HG03469 (cell line): ENCODE results near the gene SLC35B1.

Experiments
- ATAC-seq: cut with Tn5 transposase; IDR thresholded peaks from one replicate; pipeline ENCODE4 v1.9.1; 2021; ENCODE audit warnings: mild to moderate bottlenecking, moderate library complexity, moderate number of reproducible peaks; ENCODE audit not compliant: unreplicated experiment

Gene SLC35B1

GRCh38 chr17:49700960-49701359, 6.8 kb downstream of the SLC35B1 start:
- ATAC-seq: no peak

DNA sequence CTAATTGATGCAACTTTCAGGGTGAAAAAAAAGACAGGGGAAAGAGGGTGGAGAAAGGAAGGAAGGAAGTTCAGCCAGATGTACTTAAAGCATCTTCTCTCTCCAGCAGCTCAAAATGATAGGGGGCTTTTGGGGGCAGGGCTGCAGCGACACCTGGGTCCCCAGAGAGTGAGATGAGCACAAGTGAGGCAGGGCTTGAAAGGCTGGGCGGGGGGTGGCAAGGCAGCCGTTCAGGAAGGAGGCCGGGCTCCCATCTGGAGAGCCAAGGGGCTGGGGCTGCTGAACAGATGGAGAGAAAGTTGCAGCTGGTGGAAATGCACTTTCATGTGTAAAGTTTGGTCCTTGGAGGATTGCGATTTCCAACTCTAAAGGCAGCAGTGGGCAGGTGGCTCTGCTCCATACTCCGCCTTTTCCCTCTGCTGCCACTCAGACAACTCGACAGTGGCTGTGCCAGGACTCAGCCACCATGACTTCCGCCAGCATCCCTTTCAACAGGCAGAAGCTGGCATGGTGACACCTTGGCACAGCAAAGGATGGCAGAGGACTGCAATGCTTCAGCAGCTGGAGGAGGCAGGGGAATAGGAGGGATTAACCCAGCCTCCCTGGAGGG, 7.7 kb downstream of the SLC35B1 start:
- ATAC-seq: no peak

GRCh38 chr17:49698005-49698404, 9.8 kb downstream of the SLC35B1 start:
- no peak for ATAC-seq

DNA sequence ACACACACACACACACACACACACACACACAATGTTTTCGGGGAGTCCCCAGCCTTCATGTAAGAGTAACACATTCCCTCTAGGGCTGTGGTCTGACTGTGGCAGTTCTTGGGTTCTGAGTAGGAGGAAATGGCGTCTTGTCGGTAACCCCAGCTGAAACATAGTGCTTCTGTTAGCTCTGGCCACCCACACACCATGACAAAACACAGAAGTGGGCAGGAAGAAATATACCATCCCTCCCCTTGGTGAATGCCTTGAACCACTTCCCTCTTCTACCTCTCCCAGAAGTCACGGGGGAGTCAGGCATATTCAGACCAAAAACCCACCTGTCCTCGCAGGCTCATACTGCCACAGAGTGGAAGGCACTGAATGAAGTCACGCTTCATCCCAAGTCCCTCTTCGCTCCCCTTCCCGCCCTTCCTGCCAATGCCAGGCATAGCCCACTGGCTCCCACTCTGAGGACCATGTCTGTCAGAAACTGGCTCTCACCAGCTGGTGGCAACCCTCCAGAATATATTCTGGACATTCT, 11.5 kb downstream of the SLC35B1 start:
- ATAC-seq: no peak

- no peak for ATAC-seq
These were observed 12.0 kb downstream of the SLC35B1 start for GRCh38 chr17:49695698-49696232.

DNA sequence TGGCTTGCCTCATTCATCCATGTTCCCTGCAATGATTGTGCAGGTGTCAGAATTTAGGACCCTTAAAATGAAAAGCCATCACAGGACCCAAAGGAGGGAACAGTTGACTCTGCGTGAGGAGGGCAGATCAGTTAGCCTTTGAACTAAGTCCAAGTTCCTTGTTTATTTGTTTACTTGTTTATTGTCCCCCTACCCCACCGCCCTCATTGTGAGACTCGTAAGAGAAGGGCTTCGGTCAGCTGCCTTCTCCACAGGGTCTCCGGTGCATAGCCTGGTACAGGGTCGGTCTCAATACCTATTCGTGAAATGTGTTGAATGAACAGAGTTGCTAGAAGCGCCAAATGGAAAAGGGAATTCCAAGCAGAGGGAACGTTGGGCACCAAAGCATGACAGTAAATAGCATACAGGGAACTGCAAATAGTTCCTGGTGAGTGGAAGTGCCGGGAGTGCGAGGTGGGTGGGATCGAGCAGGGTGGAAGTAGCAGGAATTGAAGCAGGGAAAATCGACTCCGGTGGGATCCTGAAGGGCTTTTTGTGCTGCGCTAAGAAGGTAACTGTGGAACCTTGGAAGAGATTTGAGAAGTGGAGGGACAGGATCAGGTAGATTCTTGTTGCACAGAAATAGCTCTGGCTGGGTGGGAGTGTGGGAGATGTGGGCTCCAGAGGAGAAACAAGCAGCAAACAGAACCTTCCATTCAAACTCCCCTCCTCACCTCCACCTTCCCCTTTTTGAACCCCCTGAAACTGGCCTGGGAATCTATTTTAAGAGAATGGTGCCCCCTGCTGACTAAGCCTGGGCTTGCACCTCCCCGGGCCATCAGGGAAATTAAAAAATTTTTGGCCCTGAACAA, 12.7 kb downstream of the SLC35B1 start:
- no peak for ATAC-seq

DNA sequence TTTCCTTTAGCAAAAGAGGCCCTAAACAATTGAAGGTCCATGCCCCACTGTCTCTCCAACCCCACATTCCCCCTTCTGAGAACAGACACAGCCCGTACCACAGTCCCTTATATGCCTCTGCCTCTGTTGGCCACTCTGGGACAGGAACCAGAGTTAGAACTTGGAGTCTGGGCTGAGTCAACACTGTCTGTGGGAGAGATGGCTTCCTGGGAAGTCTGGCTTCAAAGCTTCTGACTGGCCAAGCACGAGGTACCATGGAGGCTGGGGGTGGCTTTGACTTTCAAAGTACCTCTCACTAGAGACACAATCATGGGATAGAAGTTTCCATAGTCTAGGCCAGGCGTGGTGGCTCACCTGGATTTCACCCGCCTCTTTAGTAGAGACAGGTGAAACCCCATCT, 15.0 kb downstream of the SLC35B1 start:
- no peak for ATAC-seq

DNA sequence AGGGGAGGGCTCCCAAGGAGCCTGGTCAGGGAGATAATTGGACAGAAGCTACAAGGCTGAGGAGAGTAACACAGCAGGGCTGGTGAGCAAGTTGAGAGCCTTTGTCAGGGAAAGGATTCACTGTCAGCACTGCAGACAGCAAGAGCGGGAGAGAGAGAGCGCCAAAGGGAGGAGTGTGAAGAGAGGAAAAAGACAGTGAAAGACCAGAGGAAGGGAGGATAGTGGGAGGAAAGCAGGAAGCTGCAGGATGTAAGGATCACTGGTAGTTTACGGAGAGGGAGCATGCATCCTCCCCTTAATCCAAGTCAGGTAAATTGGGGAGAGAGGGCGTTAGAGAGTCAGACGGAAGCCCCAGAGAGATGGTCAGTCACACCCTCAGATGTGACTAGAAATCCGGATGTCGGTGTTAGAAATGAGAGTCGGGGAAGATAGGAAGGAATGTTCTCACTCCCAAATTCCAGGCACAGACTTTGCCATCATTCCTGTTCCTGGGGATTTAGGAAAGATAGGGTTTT, 16.0 kb downstream of the SLC35B1 start:
- ATAC-seq: no peak

DNA sequence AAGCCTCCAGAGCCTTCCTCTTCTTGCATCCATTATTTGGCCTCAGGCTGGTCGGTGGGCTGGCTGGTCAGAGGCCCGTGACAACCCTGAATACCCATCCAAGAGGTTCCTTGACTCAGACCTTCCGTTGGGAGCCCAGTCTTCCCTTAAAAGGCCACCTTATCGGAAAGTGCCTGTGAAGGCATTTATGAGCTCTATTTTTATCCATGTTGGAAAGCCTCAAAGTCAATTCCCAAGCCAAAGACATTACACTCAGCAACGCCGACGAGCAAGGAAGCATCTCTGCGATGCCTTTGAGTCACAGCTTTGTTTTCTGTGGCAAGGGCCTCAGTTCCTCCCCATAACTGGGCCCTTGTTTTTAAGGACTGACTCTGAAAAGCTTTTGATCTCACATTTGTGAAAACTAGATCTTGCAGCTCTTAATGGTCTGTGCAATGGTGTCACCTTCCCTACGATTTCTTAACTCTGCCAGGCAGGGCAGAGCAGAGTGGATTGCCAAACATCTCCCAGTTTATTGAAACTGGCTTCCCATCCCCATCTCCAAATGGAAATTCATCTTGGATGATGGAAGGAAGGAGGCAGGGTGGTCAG, 16.6 kb downstream of the SLC35B1 start:
- ATAC-seq: no peak

DNA sequence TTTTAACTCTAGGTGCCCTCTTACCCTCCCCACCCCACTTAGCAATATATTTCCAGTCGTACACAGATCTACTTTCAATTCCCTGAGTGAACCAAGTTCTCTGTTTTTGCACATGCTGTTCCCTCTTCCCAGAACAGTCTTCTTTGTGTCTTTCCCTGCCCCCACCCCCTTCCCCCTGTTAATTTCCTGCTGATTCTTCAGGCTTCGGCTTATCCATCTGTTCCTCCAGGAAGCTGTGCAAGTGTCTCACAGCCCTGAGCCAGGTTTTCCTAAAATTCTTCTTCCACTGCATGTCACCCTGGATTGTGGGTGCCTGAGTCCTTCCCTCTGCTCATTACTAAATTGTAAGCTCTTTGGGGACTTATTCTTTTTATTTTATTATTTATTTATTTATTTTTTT, 17.5 kb downstream of the SLC35B1 start:
- no peak for ATAC-seq

- no peak for ATAC-seq
These were observed 18.9 kb downstream of the SLC35B1 start for GRCh38 chr17:49688848-49689247.

GRCh38 chr17:49687878-49688491, 19.8 kb downstream of the SLC35B1 start:
- ATAC-seq: no peak

DNA sequence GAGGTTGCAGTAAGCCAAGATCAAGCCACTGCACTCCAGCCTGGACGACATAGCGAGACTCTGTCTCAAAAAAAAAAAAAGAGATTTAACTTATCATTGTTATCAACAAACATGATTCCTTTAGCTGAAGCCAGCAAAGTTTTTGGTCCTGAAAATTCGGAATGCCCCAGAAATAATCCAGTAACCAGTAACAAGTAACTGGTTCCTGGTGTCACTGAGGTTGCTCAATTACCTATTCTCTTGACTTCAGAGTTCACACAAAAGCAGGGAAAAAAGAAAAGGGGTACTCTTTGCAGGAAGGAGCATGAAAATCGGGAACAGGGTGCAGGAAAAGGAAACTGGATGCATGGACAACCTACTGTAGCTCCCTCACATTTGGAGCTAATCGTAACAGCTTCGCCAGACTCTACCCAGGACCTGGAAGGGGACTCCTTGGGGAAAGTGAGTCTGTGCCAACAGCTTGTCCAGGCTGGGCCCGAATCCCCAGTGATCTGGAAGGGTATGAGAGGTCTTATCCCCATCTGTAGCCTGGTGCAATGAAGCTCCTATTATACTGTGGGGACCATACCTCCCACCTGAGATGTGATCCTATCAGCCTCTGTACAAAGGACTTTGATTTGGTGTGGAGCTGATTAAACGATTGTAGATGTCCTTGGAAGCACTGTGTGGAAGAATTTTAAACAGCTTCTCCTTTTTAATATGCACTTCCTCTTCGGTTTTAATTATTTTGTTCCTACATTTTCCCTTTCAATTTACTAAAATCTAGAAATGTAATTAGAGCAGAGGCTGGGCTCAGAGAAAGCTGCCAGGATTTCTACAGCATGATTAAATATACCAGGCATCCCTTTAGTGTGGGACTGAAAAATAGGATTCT, 26.4 kb downstream of the SLC35B1 start:
- no peak for ATAC-seq

GRCh38 chr17:49680314-49680713, 27.4 kb downstream of the SLC35B1 start:
- no peak for ATAC-seq

DNA sequence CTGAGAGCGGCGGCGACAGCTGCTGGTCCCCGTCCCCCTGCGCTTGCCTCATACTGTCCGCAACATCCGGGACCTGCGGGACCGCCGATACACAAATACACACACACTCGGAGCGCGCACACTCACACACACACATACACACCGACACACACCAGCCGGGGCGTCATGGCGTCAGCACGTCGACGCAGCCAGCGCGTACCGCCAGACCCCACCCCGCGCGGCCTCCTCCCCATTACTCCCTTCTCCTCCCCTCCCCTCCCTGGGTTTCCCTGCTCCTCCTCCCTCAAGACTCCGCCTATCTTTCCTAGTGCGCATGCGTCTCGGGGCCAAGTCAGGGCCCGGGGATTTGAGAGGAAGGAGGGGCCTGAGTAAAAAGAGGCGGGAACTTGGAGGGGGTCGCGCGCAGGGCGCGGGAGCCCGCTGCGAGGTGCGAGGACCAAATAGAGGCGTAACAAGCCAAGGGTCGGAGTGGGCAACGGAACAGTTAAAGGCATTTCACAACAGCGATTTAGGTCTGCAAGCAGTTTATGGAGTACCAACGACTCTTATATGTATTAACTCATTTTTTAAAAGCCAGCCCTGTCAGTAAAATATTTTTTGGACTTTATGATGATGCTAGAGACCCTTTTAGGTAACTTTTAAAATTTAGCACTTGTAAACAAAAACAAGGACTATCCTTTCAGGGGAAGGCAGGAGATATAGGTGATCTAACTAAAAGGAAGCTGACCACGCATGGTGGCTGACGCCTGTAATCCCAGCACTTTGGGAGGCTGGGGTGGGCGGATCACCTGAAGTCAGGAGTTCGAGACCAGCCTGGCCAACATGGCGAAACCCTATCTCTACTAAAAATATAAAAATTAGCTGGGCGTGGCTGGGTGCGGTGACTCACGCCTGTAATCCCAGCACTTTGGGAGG, 29.6 kb downstream of the SLC35B1 start, which contains the start of gene SPOP:
SPOP (minus strand) TSS at position 165 of the 915 bp plus-strand sequence. CDS start 55,287 bp downstream, outside the sequence.
- ATAC-seq: peak; percentile 33

GRCh38 chr17:49677134-49677932, 30.4 kb downstream of the SLC35B1 start:
- ATAC-seq: peak; percentile 36

- ATAC-seq: peak; percentile 56
These were observed 31.4 kb downstream of the SLC35B1 start for GRCh38 chr17:49676276-49676868.
